Astrocyte (in vitro differentiated cells and primary cell): ENCODE data around the gene WNT4.

ENCODE experiments used
- CTCF ChIP-seq: IDR thresholded peaks from 2 replicates; pipeline ENCODE4 v1.5.1; 2011; ENCODE audit warnings: low read depth, mild to moderate bottlenecking, inconsistent platforms, low read length, moderate library complexity; ENCODE audit not compliant: insufficient read depth
- EZH2 ChIP-seq: IDR thresholded peaks from 2 replicates; pipeline ENCODE4 v1.6.1; 2012; ENCODE audit warnings: mild to moderate bottlenecking, low read length, inconsistent platforms; ENCODE audit not compliant: insufficient read depth

- TF ChIP-seq EZH2 (no peak), CTCF (no peak)
Observed at GRCh38 chr1:22101995-22102394, 40.9 kb downstream of the WNT4 start.
